ENCODE results near the gene ANGPTL2.

Gene ANGPTL2

DNA sequence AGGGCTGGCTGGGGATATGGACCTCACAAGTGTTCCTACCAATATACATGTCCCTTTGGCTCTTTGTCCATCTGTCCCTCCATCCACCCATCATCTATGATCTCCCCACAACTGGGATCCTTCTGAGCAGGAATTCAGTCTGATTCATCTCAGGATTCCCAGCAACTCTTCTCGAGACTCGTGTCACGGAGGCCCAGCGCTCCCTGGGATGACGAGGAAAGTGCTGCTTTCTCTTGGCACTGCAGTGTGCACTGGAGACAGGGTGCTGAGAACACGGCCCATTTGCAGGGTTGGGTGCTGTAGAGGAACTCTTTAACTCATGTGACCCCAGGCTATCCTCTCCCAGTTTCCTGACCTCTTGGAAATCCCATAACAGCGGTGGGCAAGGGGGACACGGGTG lies 72.9 kb downstream of the ANGPTL2 start:
- TF ChIP-seq, protein P1, sequence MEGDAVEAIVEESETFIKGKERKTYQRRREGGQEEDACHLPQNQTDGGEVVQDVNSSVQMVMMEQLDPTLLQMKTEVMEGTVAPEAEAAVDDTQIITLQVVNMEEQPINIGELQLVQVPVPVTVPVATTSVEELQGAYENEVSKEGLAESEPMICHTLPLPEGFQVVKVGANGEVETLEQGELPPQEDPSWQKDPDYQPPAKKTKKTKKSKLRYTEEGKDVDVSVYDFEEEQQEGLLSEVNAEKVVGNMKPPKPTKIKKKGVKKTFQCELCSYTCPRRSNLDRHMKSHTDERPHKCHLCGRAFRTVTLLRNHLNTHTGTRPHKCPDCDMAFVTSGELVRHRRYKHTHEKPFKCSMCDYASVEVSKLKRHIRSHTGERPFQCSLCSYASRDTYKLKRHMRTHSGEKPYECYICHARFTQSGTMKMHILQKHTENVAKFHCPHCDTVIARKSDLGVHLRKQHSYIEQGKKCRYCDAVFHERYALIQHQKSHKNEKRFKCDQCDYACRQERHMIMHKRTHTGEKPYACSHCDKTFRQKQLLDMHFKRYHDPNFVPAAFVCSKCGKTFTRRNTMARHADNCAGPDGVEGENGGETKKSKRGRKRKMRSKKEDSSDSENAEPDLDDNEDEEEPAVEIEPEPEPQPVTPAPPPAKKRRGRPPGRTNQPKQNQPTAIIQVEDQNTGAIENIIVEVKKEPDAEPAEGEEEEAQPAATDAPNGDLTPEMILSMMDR (IDR thresholded peaks at IDR 0.05; ENCODE audit: borderline replicate concordance, control extremely low read depth, extremely low read depth, insufficient read depth, missing control alignments) = no peak
- DNase-seq (ENCODE audit: low spot score) = no peak
- in situ Hi-C loops (cut with MboI; ENCODE audit: low sequenced_read_pairs, unreplicated experiment) = no loop called here

GRCh38 chr9:127049044-127049443 lies 73.4 kb downstream of the ANGPTL2 start:
- in situ Hi-C loops (cut with MboI; ENCODE audit: low sequenced_read_pairs, unreplicated experiment) = no loop called here

GRCh38 chr9:127047971-127048370 lies 74.5 kb downstream of the ANGPTL2 start:
- TF ChIP-seq, protein P1 (IDR thresholded peaks at IDR 0.05; ENCODE audit: borderline replicate concordance, control extremely low read depth, extremely low read depth, insufficient read depth, missing control alignments) = no peak
- in situ Hi-C loops (cut with MboI; ENCODE audit: low sequenced_read_pairs, unreplicated experiment) = no loop called here
- DNase-seq (ENCODE audit: low spot score) = no peak

More at GRCh38 chr9:127049044-127049443, 73.4 kb downstream of the ANGPTL2 start:
- no peak for DNase-seq (ENCODE audit: low spot score)
- TF ChIP-seq, protein P1 (IDR thresholded peaks at IDR 0.05; ENCODE audit: borderline replicate concordance, control extremely low read depth, extremely low read depth, insufficient read depth, missing control alignments) = no peak

- TF ChIP-seq, protein P1 (IDR thresholded peaks at IDR 0.05; ENCODE audit: borderline replicate concordance, control extremely low read depth, extremely low read depth, insufficient read depth, missing control alignments) = no peak
- no peak for DNase-seq (ENCODE audit: low spot score)
- in situ Hi-C loops (cut with MboI; ENCODE audit: low sequenced_read_pairs, unreplicated experiment) = no loop called here
Observed at GRCh38 chr9:127045148-127045547, 77.3 kb downstream of the ANGPTL2 start.

DNA sequence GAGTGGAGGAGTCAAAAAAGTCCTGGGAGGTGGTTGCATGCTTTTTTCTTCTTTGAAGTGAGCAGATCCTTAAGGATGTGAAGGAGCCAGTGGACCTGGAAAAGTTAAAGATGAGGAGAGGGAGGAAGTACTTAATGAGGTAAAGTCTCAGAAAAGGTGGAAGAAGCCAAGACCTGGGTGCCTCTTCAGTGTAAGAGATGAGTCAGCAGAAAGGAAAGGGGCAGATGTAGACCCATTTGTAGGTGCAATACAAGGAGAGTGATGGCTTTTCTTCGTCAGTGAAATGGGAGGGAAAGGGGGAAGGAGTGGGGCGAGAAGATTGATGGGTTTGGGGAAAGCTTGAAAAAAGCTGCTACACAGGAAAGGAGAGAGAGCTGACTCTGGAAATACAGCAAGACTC lies 82.9 kb downstream of the ANGPTL2 start:
- in situ Hi-C loops (cut with MboI; ENCODE audit: low sequenced_read_pairs, unreplicated experiment) = no loop called here
- no peak for DNase-seq (ENCODE audit: low spot score)
- TF ChIP-seq, protein P1 (IDR thresholded peaks at IDR 0.05; ENCODE audit: borderline replicate concordance, control extremely low read depth, extremely low read depth, insufficient read depth, missing control alignments) = no peak

- in situ Hi-C loops (cut with MboI; ENCODE audit: low sequenced_read_pairs, unreplicated experiment) = no loop called here
- DNase-seq (ENCODE audit: low spot score) = no peak
- TF ChIP-seq, protein P1 (IDR thresholded peaks at IDR 0.05; ENCODE audit: borderline replicate concordance, control extremely low read depth, extremely low read depth, insufficient read depth, missing control alignments) = no peak
Observed at GRCh38 chr9:127038531-127038930, 83.9 kb downstream of the ANGPTL2 start.

Data from GM13976 (cell line).